Subcutaneous adipose tissue (tissue), 4 donors: ENCODE results near the gene TAAR5. TPM values are rescaled to one million over a fixed set of nuclear protein-coding genes. Genes with fewer than 3 reads are reported as not detected.

Source experiments
- CTCF ChIP-seq: fragments of 450-650 bp; IDR thresholded peaks from one replicate; pipeline ENCODE4 v1.5.1; 2016; ENCODE audit warnings: low read depth, mild to moderate bottlenecking, control low read depth, antibody characterized with exemption, moderate library complexity
- total RNA-seq, 4 donors: library from RNA; depleted of rRNA; stranded (reverse); fragments of >200 nt; gene quantifications; one replicate each; pipeline ENCODE4 v1.1.0, GENCODE V29; 2016

Gene TAAR5
- total RNA-seq, 4 donors from 2014 or later, result not detected

DNA sequence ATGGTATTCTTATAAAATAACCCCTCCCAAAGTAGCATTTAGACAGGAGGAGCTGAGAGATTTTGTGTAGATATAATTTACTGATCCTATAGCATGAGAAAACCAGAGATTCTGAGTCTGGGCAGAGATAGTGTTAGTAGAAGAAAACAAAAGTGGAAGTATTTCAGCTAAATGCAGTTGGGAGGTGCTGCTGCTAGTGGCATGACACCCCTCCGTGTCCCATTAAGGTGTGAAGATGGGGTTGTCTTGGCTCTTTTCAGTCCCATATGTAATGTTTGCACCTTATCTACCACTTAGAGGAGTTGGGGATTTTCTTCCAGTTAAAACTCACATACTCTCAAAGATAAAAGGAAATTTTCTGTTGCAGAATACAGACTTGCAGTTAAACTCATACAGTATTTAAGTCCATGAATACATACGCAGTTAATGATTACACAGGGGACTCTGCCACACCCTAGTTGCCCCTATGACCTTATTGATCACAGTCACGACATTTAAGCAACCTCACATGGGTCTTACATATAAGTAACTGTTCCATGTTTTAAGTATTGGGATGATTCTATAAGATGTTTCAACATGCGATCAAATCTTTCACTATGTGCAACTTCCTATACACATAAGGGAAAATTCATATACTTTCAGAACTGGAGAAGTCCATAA lies 23.0 kb upstream of the TAAR5 start:
- no peak for TF ChIP-seq CTCF

DNA sequence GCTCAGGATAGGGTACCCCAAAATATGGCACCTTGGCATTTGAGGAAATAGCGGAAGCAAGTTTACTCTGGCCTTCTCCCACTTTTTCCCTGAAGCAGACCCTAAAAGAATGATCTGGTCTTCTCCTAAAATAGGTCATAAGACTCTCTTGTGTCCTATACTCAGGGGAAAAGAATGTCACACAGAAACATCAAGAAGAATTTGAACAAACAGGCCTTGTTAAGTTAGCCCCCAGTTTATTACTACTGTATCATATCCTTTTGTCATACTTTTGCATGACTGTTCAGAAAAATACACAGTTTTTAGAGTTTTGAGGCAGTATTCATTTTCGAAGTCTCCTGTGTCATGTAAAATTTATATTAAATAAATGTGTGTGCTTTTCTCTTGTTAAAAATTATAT lies 22.1 kb upstream of the TAAR5 start:
- no peak for TF ChIP-seq CTCF

GRCh38 chr6:132607544-132608233 lies 18.1 kb upstream of the TAAR5 start:
- TF ChIP-seq CTCF, result no peak

DNA sequence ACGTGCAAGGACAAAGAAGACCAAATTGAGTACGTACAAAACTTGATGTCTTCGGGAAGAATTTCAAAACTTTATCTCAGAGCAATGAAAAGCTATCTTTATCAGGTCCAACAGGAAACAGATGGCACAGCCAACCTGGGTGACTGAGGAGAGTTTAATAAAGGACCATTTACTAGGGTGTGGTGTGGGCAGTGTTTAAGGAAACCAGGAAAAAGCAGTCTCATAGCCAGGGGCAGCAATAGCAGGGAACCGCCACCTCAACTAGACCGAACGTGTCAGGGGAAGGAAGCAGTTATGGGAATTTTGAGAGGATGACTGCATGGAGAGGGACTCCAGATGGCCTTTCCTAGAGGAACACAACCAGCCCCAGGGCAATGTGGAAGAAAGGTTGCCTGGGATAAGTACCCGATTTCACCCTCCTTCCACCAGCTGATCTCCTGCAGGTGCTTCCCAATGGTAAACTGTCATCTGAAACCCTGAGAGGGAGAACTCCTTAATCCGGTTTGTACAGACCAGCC lies 15.2 kb upstream of the TAAR5 start:
- TF ChIP-seq CTCF, result no peak

GRCh38 chr6:132598473-132598872 lies 8.9 kb upstream of the TAAR5 start:
- TF ChIP-seq CTCF, result no peak

GRCh38 chr6:132596201-132596600 lies 6.7 kb upstream of the TAAR5 start:
- TF ChIP-seq CTCF, result no peak

- TF ChIP-seq CTCF, result no peak
Observed at GRCh38 chr6:132592855-132593254, 3.3 kb upstream of the TAAR5 start.
